Measurements from ENCODE around the gene SUGP1. TPM values are rescaled to one million over a fixed set of nuclear protein-coding genes. Genes with fewer than 3 reads are reported as not detected.
"Not testable (repeated sequence)": the region's sequence is repeated elsewhere in the genome, so short reads cannot be mapped to it uniquely, and the experiment has no call there.

The SUGP1 gene
- total RNA-seq, 1 donor from 2014 or later: 40.1 TPM

DNA sequence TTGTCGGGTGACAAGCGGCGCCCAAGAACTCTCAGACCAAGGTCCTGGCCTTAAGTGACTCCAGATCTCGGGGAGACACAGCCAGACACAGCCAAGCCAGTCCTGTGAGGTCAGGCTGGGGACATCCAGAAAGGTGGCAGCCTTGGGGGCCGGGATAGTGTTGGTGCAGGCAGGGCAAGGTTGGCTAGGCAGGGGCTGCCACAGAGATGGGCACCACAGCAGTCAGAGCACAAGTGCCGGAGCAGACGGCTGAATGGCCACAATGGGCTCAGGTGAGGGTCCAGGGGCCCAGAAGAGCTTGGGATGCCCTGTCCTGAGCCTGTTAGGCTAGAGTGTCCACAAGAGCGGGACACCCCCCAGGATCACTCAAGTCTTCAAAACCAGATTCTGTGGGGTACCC is 32.5 kb upstream of the SUGP1 start:
- DNase-seq: no peak
- no peak for ATAC-seq
- H3K27me3 ChIP-seq: no peaks in the 10 kb centered on the region
- TF ChIP-seq, protein P1, sequence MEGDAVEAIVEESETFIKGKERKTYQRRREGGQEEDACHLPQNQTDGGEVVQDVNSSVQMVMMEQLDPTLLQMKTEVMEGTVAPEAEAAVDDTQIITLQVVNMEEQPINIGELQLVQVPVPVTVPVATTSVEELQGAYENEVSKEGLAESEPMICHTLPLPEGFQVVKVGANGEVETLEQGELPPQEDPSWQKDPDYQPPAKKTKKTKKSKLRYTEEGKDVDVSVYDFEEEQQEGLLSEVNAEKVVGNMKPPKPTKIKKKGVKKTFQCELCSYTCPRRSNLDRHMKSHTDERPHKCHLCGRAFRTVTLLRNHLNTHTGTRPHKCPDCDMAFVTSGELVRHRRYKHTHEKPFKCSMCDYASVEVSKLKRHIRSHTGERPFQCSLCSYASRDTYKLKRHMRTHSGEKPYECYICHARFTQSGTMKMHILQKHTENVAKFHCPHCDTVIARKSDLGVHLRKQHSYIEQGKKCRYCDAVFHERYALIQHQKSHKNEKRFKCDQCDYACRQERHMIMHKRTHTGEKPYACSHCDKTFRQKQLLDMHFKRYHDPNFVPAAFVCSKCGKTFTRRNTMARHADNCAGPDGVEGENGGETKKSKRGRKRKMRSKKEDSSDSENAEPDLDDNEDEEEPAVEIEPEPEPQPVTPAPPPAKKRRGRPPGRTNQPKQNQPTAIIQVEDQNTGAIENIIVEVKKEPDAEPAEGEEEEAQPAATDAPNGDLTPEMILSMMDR (IDR thresholded peaks at IDR 0.05): no peak
- intact Hi-C loops (cut with DNase I): no loop called here
- H3K4me3 ChIP-seq: no peak overlapping the region
- H3K36me3 ChIP-seq: peaks cover 87% of the 10 kb centered on the region
- H3K9me3 ChIP-seq: no peaks in the 10 kb centered on the region
- no peak overlapping the region for H3K27ac ChIP-seq
- H3K4me1 ChIP-seq: no peaks in the 10 kb centered on the region

DNA sequence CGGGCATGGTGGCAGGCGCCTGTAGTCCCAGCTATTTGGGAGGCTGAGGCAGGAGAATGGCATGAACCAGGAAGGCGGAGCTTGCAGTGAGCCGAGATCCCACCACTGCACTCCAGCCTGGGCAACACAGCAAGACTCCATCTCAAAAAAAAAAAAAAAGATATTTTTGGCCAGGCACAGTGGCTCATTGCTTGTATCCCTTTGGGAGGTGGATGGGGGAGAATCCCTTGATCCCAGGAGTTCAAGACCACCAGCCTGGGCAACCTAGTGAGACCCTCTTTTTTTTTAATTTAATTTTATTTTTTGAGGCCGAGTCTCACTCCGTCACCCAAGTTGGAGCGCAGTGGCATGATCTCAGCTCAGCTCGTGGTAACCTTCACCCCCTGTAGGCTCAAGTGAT is 30.4 kb upstream of the SUGP1 start:
- peaks cover 87% of the 10 kb centered on the region for H3K36me3 ChIP-seq
- H3K4me3 ChIP-seq; H3K27ac ChIP-seq; H3K9me3 ChIP-seq; H3K27me3 ChIP-seq; intact Hi-C loops (cut with DNase I); DNase-seq; ATAC-seq; H3K4me1 ChIP-seq: not testable (repeated sequence)

DNA sequence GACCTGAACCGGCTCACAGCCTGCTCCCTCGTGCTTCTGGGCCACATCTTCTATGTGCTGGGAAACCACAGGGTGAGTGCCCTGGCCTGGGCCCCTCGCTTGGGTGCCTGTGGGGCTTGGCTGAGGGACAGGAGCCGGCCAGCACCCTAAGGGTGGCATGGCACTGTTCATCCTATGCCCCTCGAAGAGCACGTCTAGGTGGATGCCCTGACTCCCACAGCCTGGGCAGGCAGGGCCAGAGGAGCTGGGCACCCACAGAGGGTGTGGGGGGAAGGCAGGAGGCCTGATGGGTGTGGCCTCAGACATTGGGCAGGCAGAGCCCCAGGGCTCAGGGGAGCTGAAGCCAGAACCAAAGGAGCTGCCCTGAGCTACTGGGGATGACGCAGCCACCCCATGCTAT is 29.1 kb upstream of the SUGP1 start:
- DNase-seq (no peak), ATAC-seq (no peak)
- Histone ChIP-seq H3K27ac (no peak overlapping the region), H3K9me3 (no peaks in the 10 kb centered on the region), H3K4me1 (no peaks in the 10 kb centered on the region), H3K36me3 (peaks cover 87% of the 10 kb centered on the region), H3K4me3 (no peak overlapping the region), H3K27me3 (no peaks in the 10 kb centered on the region)
- intact Hi-C loops (cut with DNase I): no loop called here
- TF ChIP-seq, protein P1 (IDR thresholded peaks at IDR 0.05): no peak

DNA sequence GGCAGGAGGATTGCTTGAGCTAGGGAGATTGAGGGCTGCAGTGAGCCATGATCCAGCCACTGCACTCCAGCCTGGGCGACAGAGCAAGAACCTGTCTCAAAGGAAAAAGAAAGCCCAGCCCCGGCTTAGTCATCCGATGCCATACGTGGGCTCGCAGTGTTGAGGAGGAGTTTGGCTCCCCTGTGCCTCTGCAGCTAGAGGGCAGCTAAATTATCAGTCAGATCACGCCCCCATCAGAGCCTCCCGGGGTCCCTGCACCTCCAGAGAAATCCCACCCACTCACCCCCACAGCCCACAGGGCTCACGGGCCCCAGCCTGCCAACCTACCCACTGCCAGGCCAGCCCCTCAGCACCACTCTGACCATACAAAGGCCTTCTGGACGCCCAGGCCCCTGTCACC is 28.0 kb upstream of the SUGP1 start:
- H3K27ac ChIP-seq: no peak overlapping the region
- H3K27me3 ChIP-seq: no peaks in the 10 kb centered on the region
- H3K4me3 ChIP-seq: no peak overlapping the region
- intact Hi-C loops (cut with DNase I): no loop called here
- TF ChIP-seq, protein P1 (IDR thresholded peaks at IDR 0.05): no peak
- H3K4me1 ChIP-seq: no peaks in the 10 kb centered on the region
- H3K36me3 ChIP-seq: peaks cover 87% of the 10 kb centered on the region
- ATAC-seq (no peak), DNase-seq (no peak)
- no peaks in the 10 kb centered on the region for H3K9me3 ChIP-seq

DNA sequence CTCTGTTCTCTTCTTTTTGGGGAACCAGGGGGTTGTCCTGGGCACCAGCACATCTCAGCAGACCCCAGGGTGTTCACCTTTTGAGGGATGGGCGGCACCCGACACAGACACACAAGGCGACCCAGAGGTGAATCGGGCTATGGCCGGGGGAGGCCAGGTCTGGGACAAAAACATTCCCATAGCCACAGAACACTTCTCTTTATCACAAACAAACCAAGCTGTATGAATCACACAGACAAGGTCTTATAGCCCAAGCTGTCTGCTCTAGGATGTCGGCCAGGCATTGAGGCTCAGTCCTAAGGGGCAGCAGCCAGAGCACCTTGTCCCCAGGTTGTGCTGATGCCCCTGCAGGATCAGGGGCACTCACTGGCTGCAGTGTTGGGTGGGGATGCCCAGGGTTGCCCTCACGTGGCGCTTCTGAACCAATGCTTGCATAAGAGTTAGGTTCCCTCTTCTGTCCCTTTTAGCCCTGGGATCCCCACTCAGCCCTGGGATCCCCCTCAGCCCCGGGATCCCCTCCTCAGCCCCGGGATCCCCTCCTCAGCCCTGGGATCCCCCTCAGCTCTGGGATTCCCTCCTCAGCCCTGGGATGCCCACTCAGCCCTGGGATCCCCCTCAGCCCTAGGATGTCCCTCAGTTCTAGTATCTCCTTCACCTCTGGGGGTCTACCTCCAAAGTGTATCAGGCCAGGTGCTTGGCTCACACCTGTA is 27.2 kb upstream of the SUGP1 start:
- intact Hi-C loops (cut with DNase I): no loop called here
- no peaks in the 10 kb centered on the region for H3K4me1 ChIP-seq
- ATAC-seq: no peak
- H3K9me3 ChIP-seq: no peaks in the 10 kb centered on the region
- H3K27ac ChIP-seq: no peak overlapping the region
- H3K4me3 ChIP-seq: no peak overlapping the region
- DNase-seq: no peak
- no peaks in the 10 kb centered on the region for H3K27me3 ChIP-seq
- TF ChIP-seq, protein P1 (IDR thresholded peaks at IDR 0.05): no peak
- peaks cover 89% of the 10 kb centered on the region for H3K36me3 ChIP-seq

DNA sequence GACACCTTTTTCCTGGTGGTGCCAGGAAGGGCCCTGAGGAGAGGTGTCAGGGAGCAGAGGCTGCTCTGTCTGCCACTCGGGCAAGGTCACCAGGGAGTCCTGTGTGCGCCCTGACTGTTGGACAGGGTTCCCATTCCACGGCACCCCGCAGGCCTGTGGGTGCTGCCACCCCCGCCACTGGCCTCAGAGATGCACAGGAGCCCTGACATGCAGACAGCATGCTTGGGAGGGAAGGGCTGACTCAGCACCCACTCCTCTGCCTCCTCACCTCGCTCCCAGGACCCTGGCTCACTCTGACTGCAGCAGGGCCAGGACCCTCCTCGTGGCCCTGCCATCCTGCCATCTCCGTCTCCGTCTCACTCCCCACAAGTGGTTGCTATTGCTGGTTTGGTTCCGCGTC is 25.7 kb upstream of the SUGP1 start:
- intact Hi-C loops (cut with DNase I): no loop called here
- peaks cover 90% of the 10 kb centered on the region for H3K36me3 ChIP-seq
- ATAC-seq: no peak
- H3K27me3 ChIP-seq: no peaks in the 10 kb centered on the region
- no peak overlapping the region for H3K27ac ChIP-seq
- DNase-seq: no peak
- H3K4me3 ChIP-seq: no peak overlapping the region
- TF ChIP-seq, protein P1 (IDR thresholded peaks at IDR 0.05): no peak
- no peaks in the 10 kb centered on the region for H3K4me1 ChIP-seq
- no peaks in the 10 kb centered on the region for H3K9me3 ChIP-seq
